Spleen (tissue), 7 donors: ENCODE results near the gene HELT.

Experiments used
- CTCF ChIP-seq, 11 experiments: fragments of 200-600 bp in 7 of 11; fragments of 450-650 bp in 4 of 11; sonication (generic) in 4 of 11; IDR thresholded peaks in 8 of 11; conservative IDR thresholded peaks in 3 of 11; 1 replicate in 7 of 11; 2 replicates in 4 of 11; pipeline versions ENCODE4 v1.4.0 to v1.8.0; 2016 to 2021; ENCODE audit warnings: antibody characterized with exemption in 11 of 11, inconsistent platforms in 4 of 11, mild to moderate bottlenecking in 1 of 11
- POLR2A ChIP-seq, 3 donors: fragments of 450-650 bp; IDR thresholded peaks; one replicate each; pipeline ENCODE4 v1.5.1; 2017; ENCODE audit warnings: antibody characterized with exemption in 3 of 3, mild to moderate bottlenecking in 1 of 3
- POLR2AphosphoS5 ChIP-seq, 3 donors: sonication (generic); formaldehyde crosslinking; IDR thresholded peaks; one replicate each; pipeline ENCODE4 v1.5.1; 2017; ENCODE audit warnings: antibody characterized with exemption in 3 of 3
- donor health status: DM: no; HTN: no; CAD: no; lungs with moderate emphysema.
- donor health status: DM: no; HTN: no; CAD: no.
- donor health status: DM: no; HTN: no; CAD: no.

DNA sequence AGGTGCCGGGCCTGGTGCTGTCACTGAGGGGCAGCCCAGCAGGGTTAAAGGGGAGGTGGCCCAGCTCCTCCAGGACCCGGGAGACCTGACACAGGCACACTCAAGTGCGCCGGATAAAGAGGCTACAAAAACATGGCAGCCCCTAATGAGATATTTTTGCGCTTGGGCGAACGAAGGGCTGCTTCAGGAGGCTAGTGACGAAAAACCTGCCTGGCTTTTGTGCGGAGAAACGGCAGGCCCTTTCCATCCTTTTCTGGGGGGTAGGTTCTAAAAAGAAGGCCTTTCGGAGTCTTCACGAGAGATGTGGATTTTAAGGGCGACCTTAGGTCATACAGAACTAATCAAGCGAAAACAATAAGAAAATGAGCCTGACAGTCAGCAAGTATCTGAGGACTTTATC is 35.5 kb downstream of the HELT start:
- TF ChIP-seq CTCF (IDR thresholded peaks at IDR 0.05 in 8 of 11, conservative IDR thresholded peaks at IDR 0.05 in 3 of 11) = no peak
- no peak for TF ChIP-seq POLR2AphosphoS5 (IDR thresholded peaks at IDR 0.05)
- no peak for TF ChIP-seq POLR2A (IDR thresholded peaks at IDR 0.05)
